ENCODE data around the gene TNRC6C.

- no peak for TF ChIP-seq ZZZ3 (IDR thresholded peaks at IDR 0.05)
- TF ChIP-seq PHF20 (IDR thresholded peaks at IDR 0.05; ENCODE audit: partially characterized antibody) = no peak
- TF ChIP-seq ZNF232 (CRISPR knock-in tag; IDR thresholded peaks at IDR 0.05) = no peak
- no peak for TF ChIP-seq YY1 (IDR thresholded peaks at IDR 0.05; ENCODE audit: borderline replicate concordance in 1 of 3, control insufficient read depth in 1 of 3, extremely low read depth in 1 of 3, insufficient read depth in 3 of 3, insufficient read length in 1 of 3, insufficient replicate concordance in 2 of 3, low read depth in 1 of 3, low read length in 2 of 3)
- no peak for TF ChIP-seq CREB5 (CRISPR knock-in tag; IDR thresholded peaks at IDR 0.05)
- TF ChIP-seq, protein P1, sequence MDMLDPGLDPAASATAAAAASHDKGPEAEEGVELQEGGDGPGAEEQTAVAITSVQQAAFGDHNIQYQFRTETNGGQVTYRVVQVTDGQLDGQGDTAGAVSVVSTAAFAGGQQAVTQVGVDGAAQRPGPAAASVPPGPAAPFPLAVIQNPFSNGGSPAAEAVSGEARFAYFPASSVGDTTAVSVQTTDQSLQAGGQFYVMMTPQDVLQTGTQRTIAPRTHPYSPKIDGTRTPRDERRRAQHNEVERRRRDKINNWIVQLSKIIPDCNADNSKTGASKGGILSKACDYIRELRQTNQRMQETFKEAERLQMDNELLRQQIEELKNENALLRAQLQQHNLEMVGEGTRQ (CRISPR knock-in tag; IDR thresholded peaks at IDR 0.05) = no peak
- TF ChIP-seq CBFB (CRISPR knock-in tag; IDR thresholded peaks at IDR 0.05) = no peak
- TF ChIP-seq POLR2A (conservative IDR thresholded peaks at IDR 0.05) = no peak
Observed at GRCh38 chr17:78103311-78103710, 144.8 kb downstream of the TNRC6C start.
